H9 (cell line): Measurements from ENCODE around the gene ARID3C. TPM values are rescaled to one million over a fixed set of nuclear protein-coding genes. Genes with fewer than 3 reads are reported as not detected.

Experiments
- DNase-seq: peaks from one replicate; pipeline ENCODE4 v3.0.0-alpha.2; 2017
- H2AFZ ChIP-seq: one replicate; pipeline ENCODE4 v1.6.1; 2013; ENCODE audit warnings: mild to moderate bottlenecking, low read length, control low read depth, moderate library complexity
- H2AK5ac ChIP-seq: 2 replicates; pipeline ENCODE4 v1.6.1; 2013; ENCODE audit warnings: low read length, control low read depth, mixed read lengths; ENCODE audit not compliant: insufficient read length
- H2BK120ac ChIP-seq: one replicate; pipeline ENCODE4 v1.6.1; 2013; ENCODE audit warnings: low read depth, mild to moderate bottlenecking, low read length, control low read depth, inconsistent platforms; ENCODE audit not compliant: poor library complexity, severe bottlenecking
- H2BK12ac ChIP-seq: 2 replicates; pipeline ENCODE4 v1.6.1; 2013; ENCODE audit warnings: low read length, control low read depth, mixed read lengths, low read depth; ENCODE audit not compliant: insufficient read length
- H2BK15ac ChIP-seq: 2 replicates; pipeline ENCODE4 v1.6.1; 2013; ENCODE audit warnings: low read depth, low read length, control low read depth
- H2BK20ac ChIP-seq: one replicate; pipeline ENCODE4 v1.6.1; 2013; ENCODE audit warnings: low read depth, mild to moderate bottlenecking, low read length, control low read depth, inconsistent platforms; ENCODE audit not compliant: poor library complexity, severe bottlenecking
- H2BK5ac ChIP-seq: 2 replicates; pipeline ENCODE4 v1.6.1; 2013; ENCODE audit warnings: low read length, control low read depth, mixed read lengths; ENCODE audit not compliant: insufficient read length
- H3K14ac ChIP-seq: 2 replicates; pipeline ENCODE4 v1.6.1; 2013; ENCODE audit warnings: low read length, control low read depth; ENCODE audit not compliant: insufficient read depth
- H3K18ac ChIP-seq: 2 replicates; pipeline ENCODE4 v1.6.1; 2013; ENCODE audit warnings: low read depth, mild to moderate bottlenecking, mixed read lengths, low read length, control low read depth; ENCODE audit not compliant: insufficient read length
- H3K23ac ChIP-seq: 2 replicates; pipeline ENCODE4 v1.6.1; 2013; ENCODE audit warnings: low read length, control low read depth, mixed read lengths, low read depth; ENCODE audit not compliant: insufficient read length
- H3K23me2 ChIP-seq: 2 replicates; pipeline ENCODE4 v1.6.1; 2013; ENCODE audit warnings: low read depth, mild to moderate bottlenecking, mixed read lengths, low read length, control low read depth; ENCODE audit not compliant: insufficient read length, poor library complexity, severe bottlenecking
- H3K27ac ChIP-seq: 2 replicates; pipeline ENCODE4 v1.5.1; 2013; ENCODE audit warnings: low read length, control low read depth, mixed read lengths, low read depth; ENCODE audit not compliant: insufficient read length
- H3K27me3 ChIP-seq: 2 replicates; pipeline ENCODE4 v1.6.1; 2013; ENCODE audit warnings: low read length, control low read depth, inconsistent platforms; ENCODE audit not compliant: insufficient read depth
- H3K4ac ChIP-seq: 2 replicates; pipeline ENCODE4 v1.6.1; 2013; ENCODE audit warnings: low read depth, mild to moderate bottlenecking, control low read depth, inconsistent platforms, low read length, moderate library complexity
- H3K4me1 ChIP-seq: 2 replicates; pipeline ENCODE4 v1.6.1; 2013; ENCODE audit warnings: low read length, control low read depth, inconsistent platforms; ENCODE audit not compliant: insufficient read depth
- H3K4me2 ChIP-seq: 2 replicates; pipeline ENCODE4 v1.6.1; 2013; ENCODE audit warnings: low read length, control low read depth, mixed read lengths; ENCODE audit not compliant: insufficient read length, insufficient read depth
- H3K56ac ChIP-seq: 2 replicates; pipeline ENCODE4 v1.6.1; 2013; ENCODE audit warnings: low read depth, mild to moderate bottlenecking, mixed read lengths, low read length, control low read depth; ENCODE audit not compliant: insufficient read length
- H3K79me1 ChIP-seq: 2 replicates; pipeline ENCODE4 v1.6.1; 2013; ENCODE audit warnings: low read depth, mild to moderate bottlenecking, moderate library complexity, low read length, control low read depth, inconsistent platforms; ENCODE audit not compliant: insufficient read depth, poor library complexity, severe bottlenecking
- H3K79me2 ChIP-seq: 2 replicates; pipeline ENCODE4 v1.6.1; 2013; ENCODE audit warnings: low read length, control low read depth, inconsistent platforms; ENCODE audit not compliant: insufficient read depth
- H3K9ac ChIP-seq: 2 replicates; pipeline ENCODE4 v1.6.1; 2013; ENCODE audit warnings: low read length, control low read depth, mixed read lengths; ENCODE audit not compliant: insufficient read length; ENCODE audit errors: extremely low read depth
- H3K9me3 ChIP-seq: one replicate; pipeline ENCODE4 v1.6.1; 2013; ENCODE audit warnings: low read depth, low read length, inconsistent platforms; ENCODE audit not compliant: control insufficient read depth
- H3T11ph ChIP-seq: one replicate; pipeline ENCODE4 v1.6.1; 2013; ENCODE audit warnings: mild to moderate bottlenecking, low read length, control low read depth, inconsistent platforms
- H4K20me1 ChIP-seq: one replicate; pipeline ENCODE4 v1.6.1; 2013; ENCODE audit not compliant: control insufficient read depth, insufficient read length, insufficient read depth
- H4K5ac ChIP-seq: 2 replicates; pipeline ENCODE4 v1.6.1; 2013; ENCODE audit warnings: low read depth, mild to moderate bottlenecking, mixed read lengths, low read length, control low read depth; ENCODE audit not compliant: insufficient read length
- H4K8ac ChIP-seq: replicated peaks from 2 replicates; pipeline ENCODE4 v1.6.1; 2013; ENCODE audit warnings: low read length, control low read depth, mixed read lengths, low read depth; ENCODE audit not compliant: insufficient read length
- H4K91ac ChIP-seq: 2 replicates; pipeline ENCODE4 v1.6.1; 2013; ENCODE audit warnings: low read depth, mild to moderate bottlenecking, moderate library complexity, mixed read lengths, low read length, control low read depth; ENCODE audit not compliant: insufficient read length
- H3K27ac Mint-ChIP-seq, 3 experiments: 2 replicates in 2 of 3; 3 replicates in 1 of 3; pipeline ENCODE4 v1.8.0; 2020 to 2021; ENCODE audit warnings: mixed read lengths in 3 of 3, mild to moderate bottlenecking in 1 of 3, moderate library complexity in 1 of 3
- H3K27me3 Mint-ChIP-seq: 2 replicates; pipeline ENCODE4 v1.8.0; 2021; ENCODE audit warnings: low read depth, mild to moderate bottlenecking, moderate library complexity, mixed read lengths
- H3K36me3 Mint-ChIP-seq, 3 experiments: 2 replicates in 2 of 3; 3 replicates in 1 of 3; pipeline ENCODE4 v1.8.0; 2020 to 2021; ENCODE audit warnings: low read depth in 3 of 3, mixed read lengths in 3 of 3; ENCODE audit not compliant: insufficient read depth in 1 of 3
- H3K4me1 Mint-ChIP-seq, 2 experiments: 2 replicates each; pipeline ENCODE4 v1.8.0; 2020; ENCODE audit warnings: mixed read lengths in 2 of 2
- H3K4me3 Mint-ChIP-seq, 2 experiments: 2 replicates in 1 of 2; 3 replicates in 1 of 2; pipeline ENCODE4 v1.8.0; 2020 to 2021; ENCODE audit warnings: mild to moderate bottlenecking in 2 of 2, mixed read lengths in 2 of 2, moderate library complexity in 1 of 2
- H3K9me3 Mint-ChIP-seq, 2 experiments: 2 replicates in 1 of 2; 3 replicates in 1 of 2; pipeline ENCODE4 v1.8.0; 2020; ENCODE audit warnings: mild to moderate bottlenecking in 2 of 2, mixed read lengths in 2 of 2, moderate library complexity in 1 of 2
- WGBS: extraction: QIAGEN DNeasy Blood & Tissue Kit; methylation state at CpG from one replicate; pipeline ENCODE4 v1.1.7; 2013; ENCODE audit warnings: missing lambda C conversion rate, low lambda C conversion rate, mixed read lengths; ENCODE audit not compliant: insufficient read length; ENCODE audit errors: extremely low coverage; 5-methylcytosine and 5-hydroxymethylcytosine counted together
- total RNA-seq: library from RNA; stranded (reverse); gene quantifications from 2 replicates; pipeline ENCODE4 v1.2.1, GENCODE V29; 2021
- TF ChIP-seq, protein P1 (sequence below): fragments of 200-600 bp; sonication (generic); conservative IDR thresholded peaks from 3 replicates; pipeline ENCODE4 v1.8.0; 2021; ENCODE audit warnings: antibody characterized with exemption, mild to moderate bottlenecking

ARID3C gene
- total RNA-seq, 1 experiment from 2014 or later = not detected

DNA sequence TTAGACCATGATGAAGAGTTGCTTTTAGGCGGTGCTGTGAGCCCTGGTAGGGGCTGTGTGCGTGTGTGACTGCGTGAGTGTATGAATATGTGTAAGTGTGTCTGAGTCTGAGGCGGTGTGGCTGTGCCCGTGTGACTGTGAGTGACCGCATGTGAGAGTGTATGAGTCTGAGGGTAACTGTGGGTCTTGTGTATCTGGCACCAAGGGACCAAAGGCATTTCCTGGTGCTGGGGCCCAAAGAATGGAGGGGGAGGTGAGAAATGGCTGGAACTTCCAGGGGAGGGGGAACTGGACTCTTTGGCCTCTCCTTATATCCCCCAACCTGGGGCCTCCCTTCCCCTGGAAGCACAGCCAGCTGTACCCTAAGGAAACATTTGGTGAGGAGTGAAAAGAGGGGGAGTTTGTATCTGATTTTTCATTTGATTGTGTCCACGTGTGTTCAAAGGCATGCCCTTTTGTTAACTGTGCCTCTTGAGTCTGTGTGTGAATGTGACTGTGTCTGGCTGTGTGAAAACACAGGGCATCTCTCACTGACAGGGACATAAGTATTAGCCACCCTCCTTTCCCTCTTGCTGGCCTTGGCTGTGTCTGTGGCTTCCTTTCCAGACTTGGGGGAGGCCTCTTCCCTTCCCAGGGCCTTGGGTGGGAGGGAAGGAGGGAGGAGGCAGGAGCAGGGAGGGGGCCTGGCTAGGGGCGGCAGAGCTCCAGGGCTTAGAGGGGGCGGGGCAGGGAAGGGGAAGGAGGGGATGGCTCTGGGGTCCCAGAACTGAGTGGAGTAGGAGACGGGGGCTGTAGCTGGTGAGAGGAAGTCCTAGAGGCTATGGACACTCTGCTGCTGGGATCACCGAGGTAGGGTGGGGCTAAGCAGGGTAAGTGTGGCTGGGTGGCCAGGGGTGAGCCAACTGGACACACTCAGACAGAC is 24.5 kb upstream of the ARID3C start:
- H3K36me3 Mint-ChIP-seq = peaks cover 8 to 17% (median 15%) of the 10 kb centered on the region in 3 experiments; a peak in 5 of 7 replicates
- H2AK5ac ChIP-seq = no peak overlapping the region
- no peak overlapping the region for H2BK5ac ChIP-seq
- no CpG with 5 or more reads among the region's 11 CpGs for WGBS
- H3K4ac ChIP-seq = no peak overlapping the region
- peaks cover 30 to 42% of the 10 kb centered on the region in 2 experiments for H3K4me1 Mint-ChIP-seq
- no peak overlapping the region for H4K5ac ChIP-seq
- H2BK20ac ChIP-seq = no peak overlapping the region
- H3K18ac ChIP-seq = no peak overlapping the region
- H3K23me2 ChIP-seq = peaks cover 7% of the 10 kb centered on the region
- H2AFZ ChIP-seq = no peak overlapping the region
- H3K79me2 ChIP-seq = no peaks in the 10 kb centered on the region
- H3K27me3 ChIP-seq = no peaks in the 10 kb centered on the region
- peaks cover 5% of the 10 kb centered on the region for H3K27me3 Mint-ChIP-seq
- peaks cover 3% of the 10 kb centered on the region for H4K20me1 ChIP-seq
- no peak overlapping the region for H3K56ac ChIP-seq
- peak overlapping the region in 2 of 3 experiments; percentile 46 to 72; a peak in 5 of 7 replicates for H3K27ac Mint-ChIP-seq
- no peak overlapping the region for H3T11ph ChIP-seq
- H3K9me3 Mint-ChIP-seq = no peaks in the 10 kb centered on the region
- no peaks in the 10 kb centered on the region for H3K79me1 ChIP-seq
- H3K23ac ChIP-seq = no peak overlapping the region
- H3K9me3 ChIP-seq = no peaks in the 10 kb centered on the region
- peaks cover 5% of the 10 kb centered on the region; the same call in 1 of the 2 replicates for H3K4me1 ChIP-seq
- no peak overlapping the region for H2BK12ac ChIP-seq
- TF ChIP-seq, protein P1, sequence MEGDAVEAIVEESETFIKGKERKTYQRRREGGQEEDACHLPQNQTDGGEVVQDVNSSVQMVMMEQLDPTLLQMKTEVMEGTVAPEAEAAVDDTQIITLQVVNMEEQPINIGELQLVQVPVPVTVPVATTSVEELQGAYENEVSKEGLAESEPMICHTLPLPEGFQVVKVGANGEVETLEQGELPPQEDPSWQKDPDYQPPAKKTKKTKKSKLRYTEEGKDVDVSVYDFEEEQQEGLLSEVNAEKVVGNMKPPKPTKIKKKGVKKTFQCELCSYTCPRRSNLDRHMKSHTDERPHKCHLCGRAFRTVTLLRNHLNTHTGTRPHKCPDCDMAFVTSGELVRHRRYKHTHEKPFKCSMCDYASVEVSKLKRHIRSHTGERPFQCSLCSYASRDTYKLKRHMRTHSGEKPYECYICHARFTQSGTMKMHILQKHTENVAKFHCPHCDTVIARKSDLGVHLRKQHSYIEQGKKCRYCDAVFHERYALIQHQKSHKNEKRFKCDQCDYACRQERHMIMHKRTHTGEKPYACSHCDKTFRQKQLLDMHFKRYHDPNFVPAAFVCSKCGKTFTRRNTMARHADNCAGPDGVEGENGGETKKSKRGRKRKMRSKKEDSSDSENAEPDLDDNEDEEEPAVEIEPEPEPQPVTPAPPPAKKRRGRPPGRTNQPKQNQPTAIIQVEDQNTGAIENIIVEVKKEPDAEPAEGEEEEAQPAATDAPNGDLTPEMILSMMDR = no peak
- H3K9ac ChIP-seq = no peak overlapping the region
- H2BK15ac ChIP-seq = no peak overlapping the region
- no peak overlapping the region for H3K14ac ChIP-seq
- H2BK120ac ChIP-seq = no peak overlapping the region
- H3K27ac ChIP-seq = no peak overlapping the region
- no peak overlapping the region for H4K8ac ChIP-seq
- no peak for DNase-seq
- no peak overlapping the region for H4K91ac ChIP-seq
- no peak overlapping the region for H3K4me2 ChIP-seq
- H3K4me3 Mint-ChIP-seq = peak overlapping the region in 1 of 2 experiments; percentile 71; a peak in 3 of 5 replicates
